GM18873 (cell line): ENCODE data around the gene CSNK2B.
"Not testable (repeated sequence)": the region's sequence is repeated elsewhere in the genome, so short reads cannot be mapped to it uniquely, and the experiment has no call there.

ENCODE experiments used
- ATAC-seq: cut with Tn5 transposase; IDR thresholded peaks from one replicate; pipeline ENCODE4 v1.9.1; 2021; ENCODE audit warnings: mild to moderate bottlenecking, moderate library complexity, moderate number of reproducible peaks; ENCODE audit not compliant: unreplicated experiment, low FRiP score

The CSNK2B gene

GRCh38 chr6:31687860-31688693, 22.2 kb downstream of the CSNK2B start:
- no peak for ATAC-seq

- no peak for ATAC-seq
Observed at GRCh38 chr6:31689249-31690110, 23.6 kb downstream of the CSNK2B start.

- no peak for ATAC-seq
Observed at GRCh38 chr6:31690231-31691077, 24.6 kb downstream of the CSNK2B start.

GRCh38 chr6:31691078-31691463, 25.2 kb downstream of the CSNK2B start:
- no peak for ATAC-seq

- ATAC-seq = no peak
Observed at GRCh38 chr6:31691564-31692108, 25.8 kb downstream of the CSNK2B start.

- ATAC-seq = no peak
Observed at GRCh38 chr6:31692353-31692752, 26.5 kb downstream of the CSNK2B start.

GRCh38 chr6:31692886-31693285, 27.0 kb downstream of the CSNK2B start:
- ATAC-seq = no peak

GRCh38 chr6:31693535-31693934, 27.7 kb downstream of the CSNK2B start:
- ATAC-seq = no peak

GRCh38 chr6:31697555-31697954, 31.7 kb downstream of the CSNK2B start:
- ATAC-seq = no peak

- no peak for ATAC-seq
Observed at GRCh38 chr6:31700740-31701401, 35.0 kb downstream of the CSNK2B start.

GRCh38 chr6:31701666-31702404, 36.0 kb downstream of the CSNK2B start:
- no peak for ATAC-seq

- no peak for ATAC-seq
Observed at GRCh38 chr6:31702405-31702818, 36.5 kb downstream of the CSNK2B start.

GRCh38 chr6:31702819-31703716, 37.2 kb downstream of the CSNK2B start, which contains the start of gene ABHD16A:
Gene ABHD16A (minus strand): TSS chr6:31703324. CDS start chr6:31703281, 43 bp downstream.
- ATAC-seq = peak; percentile 59

GRCh38 chr6:31705931-31706330, 40.1 kb downstream of the CSNK2B start:
- no peak for ATAC-seq

- no peak for ATAC-seq
Observed at GRCh38 chr6:31706599-31706998, 40.7 kb downstream of the CSNK2B start, which contains the start of gene LY6G6F. Gene LY6G6F (plus strand): TSS chr6:31706866. CDS start chr6:31706907, 41 bp downstream.

- no peak for ATAC-seq
Observed at GRCh38 chr6:31707701-31708100, 41.8 kb downstream of the CSNK2B start.

- no peak for ATAC-seq
Observed at GRCh38 chr6:31708224-31708623, 42.3 kb downstream of the CSNK2B start.

- not testable (repeated sequence) for ATAC-seq
Observed at GRCh38 chr6:31709157-31709556, 43.3 kb downstream of the CSNK2B start.
